ENCODE measurements around the gene DPPA2. TPM values are rescaled to one million over a fixed set of nuclear protein-coding genes. Genes with fewer than 3 reads are reported as not detected.
A peak's percentile ranks its signal among the peaks of the same experiment; 100 is the strongest.

The DPPA2 gene
- total RNA-seq, 2 donors from 2014 or later, result not detected

GRCh38 chr3:109338322-109338721 lies 22.0 kb upstream of the DPPA2 start:
- no peak for ATAC-seq (replicated peaks)
- Mint-ChIP-seq H3K27me3 (peaks cover 33% of the 10 kb centered on the region), H3K9me3 (no peaks in the 10 kb centered on the region), H3K4me3 (no peak overlapping the region), H3K36me3 (ENCODE audit: low read depth) (no peaks in the 10 kb centered on the region), H3K4me1 (peaks cover 7% of the 10 kb centered on the region), H3K27ac (no peak overlapping the region)

- H3K9me3 Mint-ChIP-seq, result no peaks in the 10 kb centered on the region
- H3K4me1 Mint-ChIP-seq, result peaks cover 7% of the 10 kb centered on the region
- H3K27ac Mint-ChIP-seq, result no peak within 1 kb of the TSS
- peak within 1 kb of the TSS; percentile 62 for H3K4me3 Mint-ChIP-seq
- no peaks in the 10 kb centered on the region for H3K36me3 Mint-ChIP-seq (ENCODE audit: low read depth)
- no peak for ATAC-seq (replicated peaks)
- H3K27me3 Mint-ChIP-seq, result peaks cover 33% of the 10 kb centered on the region
These were observed 21.1 kb upstream of the DPPA2 start, which contains the start of gene DPPA4 for GRCh38 chr3:109337393-109337792. Gene DPPA4, minus strand, starts transcription at chr3:109337546. Its CDS starts 29 bp downstream, at chr3:109337517.

GRCh38 chr3:109336291-109336861 lies 20.1 kb upstream of the DPPA2 start:
- peak overlapping the region; percentile 62 for H3K4me3 Mint-ChIP-seq
- ATAC-seq (replicated peaks), result no peak
- peaks cover 7% of the 10 kb centered on the region for H3K4me1 Mint-ChIP-seq
- no peaks in the 10 kb centered on the region for H3K36me3 Mint-ChIP-seq (ENCODE audit: low read depth)
- no peak overlapping the region for H3K27ac Mint-ChIP-seq
- no peaks in the 10 kb centered on the region for H3K9me3 Mint-ChIP-seq
- H3K27me3 Mint-ChIP-seq, result peaks cover 33% of the 10 kb centered on the region

GRCh38 chr3:109334572-109334971 lies 18.3 kb upstream of the DPPA2 start:
- Mint-ChIP-seq H3K27ac (no peak overlapping the region), H3K4me3 (no peak overlapping the region)
- no peak for ATAC-seq (replicated peaks)

GRCh38 chr3:109331692-109332091 lies 15.4 kb upstream of the DPPA2 start:
- H3K27ac Mint-ChIP-seq, result no peak overlapping the region
- peaks cover 18% of the 10 kb centered on the region for H3K27me3 Mint-ChIP-seq
- H3K4me3 Mint-ChIP-seq, result no peak overlapping the region
- no peak for ATAC-seq (replicated peaks)
- H3K36me3 Mint-ChIP-seq (ENCODE audit: low read depth), result no peaks in the 10 kb centered on the region
- no peaks in the 10 kb centered on the region for H3K4me1 Mint-ChIP-seq
- H3K9me3 Mint-ChIP-seq, result no peaks in the 10 kb centered on the region

More at GRCh38 chr3:109334572-109334971, 18.3 kb upstream of the DPPA2 start:
- H3K9me3 Mint-ChIP-seq, result no peaks in the 10 kb centered on the region
- H3K27me3 Mint-ChIP-seq, result peaks cover 33% of the 10 kb centered on the region
- H3K36me3 Mint-ChIP-seq (ENCODE audit: low read depth), result no peaks in the 10 kb centered on the region
- peaks cover 7% of the 10 kb centered on the region for H3K4me1 Mint-ChIP-seq

GRCh38 chr3:109330405-109330804 lies 14.1 kb upstream of the DPPA2 start:
- Mint-ChIP-seq H3K27me3 (peaks cover 18% of the 10 kb centered on the region), H3K9me3 (no peaks in the 10 kb centered on the region), H3K4me3 (no peak overlapping the region), H3K4me1 (no peaks in the 10 kb centered on the region), H3K36me3 (ENCODE audit: low read depth) (no peaks in the 10 kb centered on the region), H3K27ac (no peak overlapping the region)
- ATAC-seq (replicated peaks), result no peak

GRCh38 chr3:109328202-109328601 lies 11.9 kb upstream of the DPPA2 start:
- Mint-ChIP-seq H3K36me3 (ENCODE audit: low read depth) (no peaks in the 10 kb centered on the region), H3K27ac (no peak overlapping the region), H3K9me3 (no peaks in the 10 kb centered on the region), H3K27me3 (peaks cover 9% of the 10 kb centered on the region), H3K4me3 (no peak overlapping the region), H3K4me1 (no peaks in the 10 kb centered on the region)
- no peak for ATAC-seq (replicated peaks)

- no peaks in the 10 kb centered on the region for H3K4me1 Mint-ChIP-seq
- H3K4me3 Mint-ChIP-seq, result no peak overlapping the region
- no peaks in the 10 kb centered on the region for H3K36me3 Mint-ChIP-seq (ENCODE audit: low read depth)
- ATAC-seq (replicated peaks), result no peak
- H3K27ac Mint-ChIP-seq, result no peak overlapping the region
- H3K27me3 Mint-ChIP-seq, result peaks cover 9% of the 10 kb centered on the region
- H3K9me3 Mint-ChIP-seq, result no peaks in the 10 kb centered on the region
These were observed 9.3 kb upstream of the DPPA2 start for GRCh38 chr3:109325657-109326056.

- H3K27me3 Mint-ChIP-seq, result peaks cover 9% of the 10 kb centered on the region
- ATAC-seq (replicated peaks), result no peak
- H3K27ac Mint-ChIP-seq, result no peak overlapping the region
- no peaks in the 10 kb centered on the region for H3K36me3 Mint-ChIP-seq (ENCODE audit: low read depth)
- no peaks in the 10 kb centered on the region for H3K4me1 Mint-ChIP-seq
- H3K4me3 Mint-ChIP-seq, result no peak overlapping the region
- no peaks in the 10 kb centered on the region for H3K9me3 Mint-ChIP-seq
These were observed 8.8 kb upstream of the DPPA2 start for GRCh38 chr3:109325109-109325508.

GRCh38 chr3:109313061-109313460 lies 3.3 kb downstream of the DPPA2 start:
- no peaks in the 10 kb centered on the region for H3K4me1 Mint-ChIP-seq
- no peaks in the 10 kb centered on the region for H3K27me3 Mint-ChIP-seq
- ATAC-seq (replicated peaks), result no peak
- H3K36me3 Mint-ChIP-seq (ENCODE audit: low read depth), result no peaks in the 10 kb centered on the region
- no peak overlapping the region for H3K4me3 Mint-ChIP-seq
- H3K9me3 Mint-ChIP-seq, result no peaks in the 10 kb centered on the region
- H3K27ac Mint-ChIP-seq, result no peak overlapping the region

- H3K4me3 Mint-ChIP-seq, result no peak overlapping the region
- H3K4me1 Mint-ChIP-seq, result no peaks in the 10 kb centered on the region
- ATAC-seq (replicated peaks), result no peak
- H3K36me3 Mint-ChIP-seq (ENCODE audit: low read depth), result no peaks in the 10 kb centered on the region
- H3K27me3 Mint-ChIP-seq, result peaks cover 4% of the 10 kb centered on the region
- no peak overlapping the region for H3K27ac Mint-ChIP-seq
- H3K9me3 Mint-ChIP-seq, result no peaks in the 10 kb centered on the region
These were observed 18.8 kb downstream of the DPPA2 start for GRCh38 chr3:109297496-109297895.

GRCh38 chr3:109284071-109284470 lies 32.2 kb downstream of the DPPA2 start:
- Mint-ChIP-seq H3K27me3 (peaks cover 4% of the 10 kb centered on the region), H3K4me1 (no peaks in the 10 kb centered on the region), H3K9me3 (no peaks in the 10 kb centered on the region), H3K27ac (no peak overlapping the region), H3K36me3 (ENCODE audit: low read depth) (no peaks in the 10 kb centered on the region), H3K4me3 (no peak overlapping the region)
- ATAC-seq (replicated peaks), result no peak

GRCh38 chr3:109278546-109278945 lies 37.8 kb downstream of the DPPA2 start:
- no peak overlapping the region for H3K4me3 Mint-ChIP-seq
- no peaks in the 10 kb centered on the region for H3K9me3 Mint-ChIP-seq
- H3K27me3 Mint-ChIP-seq, result peaks cover 4% of the 10 kb centered on the region
- no peak overlapping the region for H3K27ac Mint-ChIP-seq
- H3K4me1 Mint-ChIP-seq, result no peaks in the 10 kb centered on the region
- no peaks in the 10 kb centered on the region for H3K36me3 Mint-ChIP-seq (ENCODE audit: low read depth)
- no peak for ATAC-seq (replicated peaks)

GRCh38 chr3:109278141-109278540 lies 38.2 kb downstream of the DPPA2 start:
- no peak for ATAC-seq (replicated peaks)
- Mint-ChIP-seq H3K27ac (no peak overlapping the region), H3K9me3 (no peaks in the 10 kb centered on the region), H3K4me1 (no peaks in the 10 kb centered on the region), H3K36me3 (ENCODE audit: low read depth) (no peaks in the 10 kb centered on the region), H3K27me3 (peaks cover 4% of the 10 kb centered on the region), H3K4me3 (no peak overlapping the region)

GRCh38 chr3:109275702-109276293 lies 40.5 kb downstream of the DPPA2 start:
- peaks cover 6% of the 10 kb centered on the region for H3K27me3 Mint-ChIP-seq

More at GRCh38 chr3:109275702-109276293, 40.5 kb downstream of the DPPA2 start:
- Mint-ChIP-seq H3K27ac (no peak overlapping the region), H3K4me1 (peaks cover 2% of the 10 kb centered on the region), H3K4me3 (no peak overlapping the region), H3K9me3 (no peaks in the 10 kb centered on the region), H3K36me3 (ENCODE audit: low read depth) (no peaks in the 10 kb centered on the region)
- no peak for ATAC-seq (replicated peaks)
